ENCODE data around the gene EFCAB9. TPM values are rescaled to one million over a fixed set of nuclear protein-coding genes. Genes with fewer than 3 reads are reported as not detected.

EFCAB9 gene
- total and polyA plus RNA-seq, 2 of the 13 experiments (the other 11 are each of a cell fraction or from before 2014, with no cell fraction given): not detected

GRCh38 chr5:172235827-172236736 lies 42.1 kb downstream of the EFCAB9 start (continued):
- TF ChIP-seq GMEB1 (CRISPR knock-in tag; IDR thresholded peaks at IDR 0.05; ENCODE audit: borderline replicate concordance) (no peak), HOXA9 (CRISPR knock-in tag; IDR thresholded peaks at IDR 0.05; ENCODE audit: borderline replicate concordance) (no peak), ZNF280B (CRISPR knock-in tag; IDR thresholded peaks at IDR 0.05; ENCODE audit: borderline replicate concordance) (no peak), MED1 (CRISPR knock-in tag; IDR thresholded peaks at IDR 0.05) (0 out of 2 replicates have a peak, but pooled peaks have one; percentile 7), HNF4A (CRISPR knock-in tag; IDR thresholded peaks at IDR 0.05) (peak; percentile 25; the same call in 1 of the 2 replicates), KLF6 (CRISPR knock-in tag; IDR thresholded peaks at IDR 0.05) (no peak), ZNF234 (CRISPR knock-in tag; conservative IDR thresholded peaks at IDR 0.05) (no peak), RERE (CRISPR knock-in tag; IDR thresholded peaks at IDR 0.05; ENCODE audit: low read depth) (no peak), ZNF317 (CRISPR knock-in tag; IDR thresholded peaks at IDR 0.05) (peak; percentile 77), ZKSCAN8 (CRISPR knock-in tag; IDR thresholded peaks at IDR 0.05; ENCODE audit: borderline replicate concordance) (no peak), GATA4 (IDR thresholded peaks at IDR 0.05; ENCODE audit: borderline replicate concordance, low read depth) (no peak), ASH2L (IDR thresholded peaks at IDR 0.05; ENCODE audit: insufficient read length, low read depth, low read length) (peak; percentile 27), ATAD3A (CRISPR knock-in tag; IDR thresholded peaks at IDR 0.05) (no peak), KLF12 (CRISPR knock-in tag; IDR thresholded peaks at IDR 0.05; ENCODE audit: borderline replicate concordance) (0 out of 2 replicates have a peak, but pooled peaks have one; percentile 28), GABPA (IDR thresholded peaks at IDR 0.05; ENCODE audit: low read depth, low read length) (no peak), GABPA (CRISPR knock-in tag; IDR thresholded peaks at IDR 0.05; ENCODE audit: low read depth) (no peak)
